PFSK-1 (cell line): ENCODE data around the gene ZNF318.

Source experiments
- POLR2AphosphoS5 ChIP-seq: IDR thresholded peaks from 2 replicates; pipeline ENCODE4 v1.6.1; 2012; ENCODE audit warnings: low read depth, mild to moderate bottlenecking, control low read depth, low read length, moderate library complexity
- SIN3A ChIP-seq: IDR thresholded peaks from 2 replicates; pipeline ENCODE4 v1.6.1; 2012; ENCODE audit warnings: mild to moderate bottlenecking, low read length, moderate library complexity, borderline replicate concordance; ENCODE audit not compliant: insufficient read depth
- TAF1 ChIP-seq: IDR thresholded peaks from 2 replicates; pipeline ENCODE4 v1.6.1; 2012; ENCODE audit warnings: low read length, control low read depth, borderline replicate concordance; ENCODE audit not compliant: insufficient read depth

DNA sequence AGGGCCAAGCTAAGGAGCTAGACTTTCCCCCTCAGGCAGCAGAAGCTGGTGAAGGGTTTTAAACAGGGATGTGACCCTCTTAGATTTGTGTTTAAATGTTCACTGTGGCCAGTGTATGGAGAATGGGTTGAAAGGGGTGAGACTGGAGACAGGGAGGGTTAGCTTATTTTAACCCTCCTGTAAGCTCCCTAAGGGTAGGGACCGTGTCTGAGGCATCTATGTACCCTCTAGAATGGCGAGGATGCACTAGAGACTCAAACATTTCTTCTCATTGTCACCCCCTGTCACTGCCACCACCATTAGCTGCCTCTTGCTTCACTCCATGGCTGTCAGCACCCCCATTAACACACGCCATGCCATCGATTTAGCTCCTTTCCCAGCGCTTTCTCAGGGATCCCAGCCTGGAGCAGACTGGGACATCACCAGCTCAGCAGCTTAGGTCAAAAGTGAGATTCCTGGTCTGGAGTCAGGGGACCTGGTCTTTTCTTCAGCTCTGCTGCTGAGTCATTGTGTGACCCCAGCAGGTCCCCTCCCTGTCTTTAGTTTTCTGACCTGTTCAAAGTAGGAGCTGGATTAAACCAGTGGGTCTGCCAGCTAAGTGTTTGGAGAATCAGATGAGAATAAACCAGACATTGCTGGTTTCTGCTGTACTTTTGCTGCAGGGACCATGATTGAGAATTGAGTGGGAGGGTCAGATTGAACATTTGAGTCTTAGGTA lies 72.5 kb downstream of the ZNF318 start:
- no peak for TF ChIP-seq POLR2AphosphoS5
- TF ChIP-seq TAF1, result no peak
- TF ChIP-seq SIN3A, result no peak
